Astrocyte of the cerebellum (primary cell): Measurements from ENCODE around the gene CTSA.

Source experiments
- DNase-seq: peaks from one replicate; pipeline ENCODE4 v3.0.0-alpha.2; 2011; ENCODE audit warnings: low read depth
- H3K4me3 ChIP-seq: 2 replicates; pipeline ENCODE4 v1.5.1; 2011; ENCODE audit warnings: mild to moderate bottlenecking, low read depth, low read length, moderate library complexity
- CTCF ChIP-seq: IDR thresholded peaks from 2 replicates; pipeline ENCODE4 v1.5.1; 2012; ENCODE audit warnings: low read length, low read depth, moderate library complexity, mild to moderate bottlenecking; ENCODE audit errors: missing control alignments
- in situ Hi-C: cut with HindIII; loops from 2 replicates; pipeline ENCODE4 v1.10.0; 2017; ENCODE audit warnings: low sequenced_read_pairs

CTSA gene

DNA sequence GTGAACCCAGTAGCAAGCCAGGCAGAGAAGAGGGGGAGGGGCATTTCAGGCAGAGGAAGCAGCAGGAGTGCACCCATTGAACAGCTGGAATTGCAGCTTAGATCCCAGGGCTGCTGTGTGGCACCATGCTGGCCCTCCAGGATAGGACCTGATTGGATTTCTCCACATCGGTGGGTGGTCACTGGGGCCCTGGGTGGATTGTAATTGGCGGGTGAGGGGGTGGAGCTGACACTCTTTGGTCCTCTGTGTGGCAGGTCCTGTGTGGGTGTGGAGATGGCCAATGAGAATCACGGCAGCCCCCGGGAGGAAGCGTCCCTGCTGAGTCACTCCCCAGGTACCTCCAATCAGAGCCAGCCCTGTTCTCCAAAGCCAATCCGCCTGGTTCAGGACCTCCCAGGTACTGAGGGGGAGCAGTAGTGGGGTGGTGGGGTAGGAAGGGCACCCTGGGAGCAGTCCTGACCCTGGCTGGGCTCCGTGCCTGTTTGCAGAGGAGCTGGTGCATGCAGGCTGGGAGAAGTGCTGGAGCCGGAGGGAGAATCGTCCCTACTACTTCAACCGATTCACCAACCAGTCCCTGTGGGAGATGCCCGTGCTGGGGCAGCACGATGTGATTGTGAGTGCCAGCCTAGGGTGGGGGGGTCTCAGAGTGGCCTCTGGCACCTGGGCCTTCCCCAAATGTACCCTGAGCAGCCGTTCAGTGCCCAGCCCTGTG, 47.7 kb downstream of the CTSA start:
- in situ Hi-C loops, result no loop called here
- no peak for TF ChIP-seq CTCF
- no peak for DNase-seq
- H3K4me3 ChIP-seq, result no peak overlapping the region

DNA sequence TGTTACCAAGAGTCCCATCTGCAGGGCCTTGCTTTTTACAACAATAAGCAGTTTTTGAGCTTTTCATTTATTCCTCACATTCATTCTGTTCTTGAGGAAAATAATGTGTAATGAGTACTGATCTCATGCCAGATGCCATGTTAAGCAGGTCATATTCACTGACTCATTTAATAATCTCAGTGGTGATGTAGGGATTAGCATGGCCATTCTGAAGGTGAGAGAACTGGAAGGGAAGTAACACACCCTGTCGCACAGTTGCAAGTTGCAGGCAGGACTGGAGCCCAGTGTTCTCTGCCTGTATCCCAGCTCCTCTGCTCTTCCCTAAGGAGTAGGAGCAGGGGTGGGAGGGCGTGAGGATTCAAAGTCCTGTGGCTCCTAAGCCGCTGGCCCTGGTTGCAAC, 48.9 kb downstream of the CTSA start:
- no peak for DNase-seq
- no peak overlapping the region for H3K4me3 ChIP-seq
- TF ChIP-seq CTCF, result no peak
- in situ Hi-C loops, result loop anchor here (5.0 kb wide), 1 partner anchor 53 kb away; the partner anchor contains the start of gene SPATA25

- H3K4me3 ChIP-seq, result no peak overlapping the region
- no peak for TF ChIP-seq CTCF
- in situ Hi-C loops, result loop anchor here (5.0 kb wide), 1 partner anchor 53 kb away; the partner anchor contains the start of gene SPATA25
- DNase-seq, result no peak
These were observed 49.3 kb downstream of the CTSA start for GRCh38 chr20:45940469-45940868.

DNA sequence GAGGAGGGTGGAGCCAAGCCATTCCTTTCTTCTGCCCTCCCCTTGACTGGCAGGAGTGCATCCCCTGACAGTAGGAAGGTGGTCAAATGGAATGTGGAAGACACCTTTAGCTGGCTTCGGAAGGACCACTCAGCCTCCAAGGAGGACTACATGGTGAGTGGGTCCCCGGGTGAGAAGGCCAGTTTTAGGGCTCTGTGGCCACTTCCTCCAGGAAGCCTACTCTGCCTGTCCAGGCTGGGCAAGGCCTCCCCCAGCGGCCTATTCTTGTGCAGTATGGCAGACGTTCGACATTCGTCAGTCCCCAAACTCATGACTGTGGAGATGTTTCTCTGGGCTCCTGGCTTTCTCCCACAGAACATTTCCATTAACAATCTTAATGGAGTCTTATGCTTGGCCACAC, 52.5 kb downstream of the CTSA start:
- TF ChIP-seq CTCF, result no peak
- in situ Hi-C loops, result loop anchor here (5.0 kb wide), 1 partner anchor 56 kb away; the partner anchor contains the start of gene SPATA25
- no peak overlapping the region for H3K4me3 ChIP-seq
- DNase-seq, result no peak

DNA sequence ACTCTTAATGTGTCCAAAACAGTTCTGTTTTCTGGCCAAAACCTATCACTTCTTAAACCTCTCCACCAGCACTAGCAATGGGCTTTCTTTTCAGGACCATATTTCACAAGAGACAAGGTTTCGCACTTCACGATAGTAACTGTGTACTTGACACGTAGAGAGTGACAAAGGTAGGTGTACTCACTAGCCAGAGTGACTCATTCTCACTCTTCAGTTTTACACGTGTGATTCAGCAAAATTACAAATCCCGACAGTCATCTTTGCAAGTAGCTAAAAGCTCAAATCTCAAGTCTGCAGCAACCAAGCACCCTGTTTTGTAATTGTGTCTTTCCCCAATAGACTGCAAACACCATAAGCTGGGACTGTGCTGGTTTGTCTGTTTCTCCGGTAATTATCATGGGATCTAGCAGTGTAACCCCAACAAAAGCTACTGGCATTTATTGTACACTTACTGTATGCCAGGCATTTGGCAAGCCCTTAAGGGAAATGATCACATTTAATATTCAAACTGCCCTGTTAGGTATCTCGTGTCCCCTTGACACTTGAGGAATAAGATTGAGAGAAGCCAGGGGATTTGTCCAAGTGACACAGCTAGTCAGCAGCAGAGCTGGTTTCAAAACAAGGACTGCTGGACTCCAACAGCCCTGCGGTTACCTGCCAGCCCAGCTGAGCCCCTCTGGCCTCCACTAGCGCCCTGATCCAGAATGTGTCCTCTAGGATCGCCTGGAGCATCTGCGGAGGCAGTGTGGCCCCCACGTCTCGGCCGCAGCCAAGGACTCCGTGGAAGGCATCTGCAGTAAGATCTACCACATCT, 53.2 kb downstream of the CTSA start:
- in situ Hi-C loops, result loop anchor here (5.0 kb wide), 1 partner anchor 57 kb away; the partner anchor contains the start of gene SPATA25
- H3K4me3 ChIP-seq, result no peak overlapping the region
- DNase-seq, result no peak
- no peak for TF ChIP-seq CTCF

- TF ChIP-seq CTCF, result peak; percentile 4
- in situ Hi-C loops, result loop anchor here (5.0 kb wide), 1 partner anchor 58 kb away; the partner anchor contains the start of gene SPATA25
- H3K4me3 ChIP-seq, result no peak overlapping the region
- DNase-seq, result no peak
These were observed 54.0 kb downstream of the CTSA start for GRCh38 chr20:45944965-45945677.
